ENCODE results near the gene GPR17.

Gene GPR17

DNA sequence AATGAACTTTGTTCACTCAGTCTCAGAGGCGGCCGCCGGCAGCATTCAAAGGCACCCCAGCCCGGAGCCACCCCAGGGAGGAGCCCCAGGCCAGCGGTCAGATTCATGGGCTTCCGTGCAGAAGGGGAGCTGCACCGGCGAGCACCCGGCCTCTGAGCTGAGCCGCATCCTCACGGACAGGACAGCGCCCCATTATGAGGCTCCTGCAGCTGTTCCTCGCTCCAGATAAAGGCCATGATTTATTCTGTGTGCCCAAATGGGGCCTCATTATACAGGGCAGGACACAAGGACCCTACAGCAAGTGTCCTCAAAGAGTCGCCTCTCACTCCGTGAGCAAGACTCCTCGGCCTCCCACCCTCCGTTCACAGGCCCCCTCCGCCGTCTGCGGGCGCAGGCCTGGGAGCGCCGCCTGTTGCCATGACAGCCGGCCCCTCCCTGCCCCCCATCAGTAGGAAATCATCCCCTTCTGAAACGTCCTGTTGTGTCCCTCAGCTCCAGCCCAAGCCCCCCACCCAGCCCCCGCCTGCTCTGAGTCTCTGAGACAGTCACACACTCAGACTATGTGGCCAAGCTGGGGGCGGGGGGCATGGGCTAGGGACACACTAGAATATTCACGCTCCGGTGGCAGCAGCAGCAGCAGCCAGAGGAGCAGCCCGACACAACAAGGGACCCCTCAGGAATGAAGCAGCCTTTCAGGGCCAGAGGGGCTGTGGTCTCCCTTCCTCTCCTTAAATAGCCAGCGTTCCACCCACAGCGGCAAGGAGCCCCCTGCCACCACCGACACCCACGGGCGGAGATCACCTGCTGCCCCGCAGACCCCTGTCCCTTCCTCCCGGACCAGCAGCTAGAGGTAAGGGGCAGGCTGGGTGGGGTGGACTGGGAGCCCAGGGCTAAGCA, at the start of gene GPR17:
Gene GPR17 (plus strand): TSS at position 759 of the 897 bp plus-strand sequence. CDS start 4,583 bp downstream, outside the sequence.
- Histone ChIP-seq H3K27me3 (ENCODE audit: control insufficient read depth, insufficient read depth, low read length) (no peaks in the 10 kb centered on the region), H3K4me1 (ENCODE audit: control insufficient read depth, insufficient read depth, low read length) (peaks cover 37% of the 10 kb centered on the region), H3K27ac (ENCODE audit: low read depth, low read length) (peak within 1 kb of the TSS; percentile 84), H3K4me3 (ENCODE audit: low read length) (no peak within 1 kb of the TSS), H3K36me3 (ENCODE audit: control insufficient read depth, insufficient read depth, low read length) (peaks cover 3% of the 10 kb centered on the region), H3K9ac (ENCODE audit: low read length) (no peak within 1 kb of the TSS)

GRCh38 chr2:127596311-127597045, 49.5 kb upstream of the GPR17 start:
- H3K4me1 ChIP-seq (ENCODE audit: control insufficient read depth, insufficient read depth, low read length), result no peaks in the 10 kb centered on the region
- H3K36me3 ChIP-seq (ENCODE audit: control insufficient read depth, insufficient read depth, low read length), result peaks cover 2% of the 10 kb centered on the region
- H3K4me3 ChIP-seq (ENCODE audit: low read length), result no peak overlapping the region
- no peaks in the 10 kb centered on the region for H3K27me3 ChIP-seq (ENCODE audit: control insufficient read depth, insufficient read depth, low read length)
- no peak overlapping the region for H3K9ac ChIP-seq (ENCODE audit: low read length)
- H3K27ac ChIP-seq (ENCODE audit: low read depth, low read length), result no peak overlapping the region

DNA sequence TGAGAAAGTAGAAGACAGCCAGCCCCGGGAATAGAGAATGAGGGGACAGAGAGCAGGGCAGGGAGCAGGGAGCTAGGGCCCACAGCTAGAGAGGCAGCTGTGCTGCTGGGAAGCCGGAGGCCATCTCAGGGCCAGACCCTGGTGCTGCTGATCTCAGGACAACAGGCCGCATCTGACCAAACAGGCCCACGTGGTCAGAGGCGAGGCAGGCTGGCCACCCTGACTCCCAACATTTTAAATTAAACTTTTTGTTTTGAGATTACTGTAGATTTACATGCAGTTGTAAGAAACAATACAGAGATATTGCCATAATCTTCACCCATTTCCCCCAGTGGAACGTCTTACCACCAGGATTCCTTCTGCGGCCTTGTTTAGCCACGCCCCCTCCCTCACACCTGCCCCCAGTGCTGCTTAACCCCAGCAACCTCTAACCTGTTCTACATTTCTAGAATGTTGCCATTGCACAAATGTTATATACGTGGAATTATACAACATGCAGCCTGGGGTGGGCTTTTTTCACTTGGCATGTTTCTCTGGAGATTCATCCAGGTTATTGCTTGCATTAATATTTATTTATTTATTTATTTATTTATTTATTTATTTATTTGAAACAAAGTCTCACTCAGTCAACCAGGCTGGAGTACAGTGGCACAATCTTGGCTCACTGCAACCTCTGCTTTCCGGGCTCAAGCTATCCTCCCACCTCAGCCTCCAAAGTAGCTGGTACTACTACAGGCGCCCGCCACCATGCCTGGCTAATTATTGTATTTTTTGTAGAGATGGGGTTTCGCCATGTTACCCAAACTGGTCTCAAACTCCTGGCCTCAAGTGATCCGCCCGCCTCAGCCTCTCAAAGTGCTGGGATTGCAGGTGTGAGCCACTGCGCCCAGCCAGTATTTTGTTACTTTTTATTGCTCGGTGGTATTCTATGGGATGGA, 48.6 kb upstream of the GPR17 start:
- H3K36me3 ChIP-seq (ENCODE audit: control insufficient read depth, insufficient read depth, low read length), result peaks cover 2% of the 10 kb centered on the region
- H3K4me3 ChIP-seq (ENCODE audit: low read length), result no peak overlapping the region
- no peaks in the 10 kb centered on the region for H3K4me1 ChIP-seq (ENCODE audit: control insufficient read depth, insufficient read depth, low read length)
- no peak overlapping the region for H3K9ac ChIP-seq (ENCODE audit: low read length)
- H3K27me3 ChIP-seq (ENCODE audit: control insufficient read depth, insufficient read depth, low read length), result no peaks in the 10 kb centered on the region
- no peak overlapping the region for H3K27ac ChIP-seq (ENCODE audit: low read depth, low read length)

GRCh38 chr2:127597984-127598380, 48.0 kb upstream of the GPR17 start:
- no peak overlapping the region for H3K27ac ChIP-seq (ENCODE audit: low read depth, low read length)
- H3K4me3 ChIP-seq (ENCODE audit: low read length), result no peak overlapping the region
- no peak overlapping the region for H3K9ac ChIP-seq (ENCODE audit: low read length)
- H3K4me1 ChIP-seq (ENCODE audit: control insufficient read depth, insufficient read depth, low read length), result no peaks in the 10 kb centered on the region
- H3K36me3 ChIP-seq (ENCODE audit: control insufficient read depth, insufficient read depth, low read length), result peaks cover 2% of the 10 kb centered on the region
- no peaks in the 10 kb centered on the region for H3K27me3 ChIP-seq (ENCODE audit: control insufficient read depth, insufficient read depth, low read length)

- H3K27ac ChIP-seq (ENCODE audit: low read depth, low read length), result no peak overlapping the region
Measured at GRCh38 chr2:127598711-127599110, 47.2 kb upstream of the GPR17 start.

DNA sequence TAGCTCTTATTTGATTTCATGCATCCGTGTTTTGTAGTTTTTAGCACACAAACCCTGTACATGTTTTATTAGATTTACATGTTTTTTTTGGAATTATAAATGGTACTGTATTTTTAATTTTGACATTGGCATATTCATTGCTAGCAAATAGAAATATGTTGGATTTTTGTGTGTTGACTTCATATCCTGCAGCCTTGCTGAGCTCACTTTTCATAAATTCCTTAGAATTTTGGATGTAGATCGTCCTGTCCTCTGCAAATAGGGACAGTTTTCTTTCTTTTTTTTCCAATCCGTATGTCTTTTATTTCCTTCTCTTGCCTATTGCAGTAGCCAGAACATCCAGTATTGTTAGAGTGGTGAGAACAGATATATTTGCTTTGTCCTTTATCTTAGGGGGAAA, 46.7 kb upstream of the GPR17 start:
- no peak overlapping the region for H3K4me3 ChIP-seq (ENCODE audit: low read length)
- H3K9ac ChIP-seq (ENCODE audit: low read length), result no peak overlapping the region
- no peak overlapping the region for H3K27ac ChIP-seq (ENCODE audit: low read depth, low read length)
- H3K4me1 ChIP-seq (ENCODE audit: control insufficient read depth, insufficient read depth, low read length), result no peaks in the 10 kb centered on the region
- H3K27me3 ChIP-seq (ENCODE audit: control insufficient read depth, insufficient read depth, low read length), result no peaks in the 10 kb centered on the region
- no peaks in the 10 kb centered on the region for H3K36me3 ChIP-seq (ENCODE audit: control insufficient read depth, insufficient read depth, low read length)

More at GRCh38 chr2:127598711-127599110, 47.2 kb upstream of the GPR17 start:
- Histone ChIP-seq H3K27me3 (ENCODE audit: control insufficient read depth, insufficient read depth, low read length) (no peaks in the 10 kb centered on the region), H3K4me3 (ENCODE audit: low read length) (no peak overlapping the region), H3K4me1 (ENCODE audit: control insufficient read depth, insufficient read depth, low read length) (no peaks in the 10 kb centered on the region), H3K9ac (ENCODE audit: low read length) (no peak overlapping the region), H3K36me3 (ENCODE audit: control insufficient read depth, insufficient read depth, low read length) (peaks cover 2% of the 10 kb centered on the region)

DNA sequence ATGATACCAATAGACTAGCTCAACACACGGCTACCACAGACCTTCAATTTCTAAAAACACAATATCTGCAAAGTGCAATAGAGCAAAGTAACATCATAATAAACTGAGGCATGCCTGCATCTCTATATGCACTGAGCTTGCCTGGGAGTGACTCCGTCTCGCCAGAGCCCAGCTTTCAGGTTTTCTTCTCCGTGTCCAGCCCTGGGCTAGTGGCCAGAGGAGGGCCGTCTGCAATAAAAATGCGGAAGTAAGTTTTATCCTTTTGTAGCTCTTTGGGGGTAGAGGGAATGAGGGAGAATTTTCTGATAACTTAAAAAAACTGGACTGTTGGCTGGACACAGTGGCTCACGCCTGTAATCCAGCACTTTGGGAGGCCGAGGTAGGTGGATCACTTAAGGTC, 41.0 kb upstream of the GPR17 start:
- Histone ChIP-seq H3K4me1 (ENCODE audit: control insufficient read depth, insufficient read depth, low read length) (no peaks in the 10 kb centered on the region), H3K27me3 (ENCODE audit: control insufficient read depth, insufficient read depth, low read length) (no peaks in the 10 kb centered on the region), H3K9ac (ENCODE audit: low read length) (no peak overlapping the region), H3K4me3 (ENCODE audit: low read length) (no peak overlapping the region), H3K36me3 (ENCODE audit: control insufficient read depth, insufficient read depth, low read length) (no peaks in the 10 kb centered on the region), H3K27ac (ENCODE audit: low read depth, low read length) (no peak overlapping the region)

DNA sequence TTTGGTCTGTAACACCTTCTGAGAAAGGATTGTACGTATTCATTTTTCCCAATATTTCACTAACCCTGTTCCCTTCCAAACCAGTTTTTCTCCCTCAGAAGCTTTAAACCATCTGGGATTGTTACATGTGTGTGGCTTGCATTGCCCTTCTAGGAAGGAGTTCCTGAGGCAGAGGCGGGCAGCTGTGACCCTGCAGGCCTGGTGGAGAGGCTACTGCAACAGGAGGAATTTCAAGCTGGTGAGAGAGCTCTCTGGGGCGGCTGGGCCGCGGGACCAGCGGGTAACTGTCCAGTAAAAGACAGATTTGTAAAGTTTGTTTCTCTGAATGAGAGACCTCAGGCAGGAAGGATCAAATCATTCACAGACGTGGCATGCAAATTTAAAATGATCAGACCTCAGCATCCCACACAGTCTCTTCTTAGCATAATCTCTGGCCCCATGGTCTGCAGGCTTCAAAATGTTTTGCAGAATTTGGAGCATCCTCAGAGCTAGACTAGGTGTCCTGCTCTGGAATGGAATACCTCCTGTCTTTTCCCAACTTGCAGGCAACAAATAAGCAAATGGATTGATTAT, 40.2 kb upstream of the GPR17 start:
- no peaks in the 10 kb centered on the region for H3K36me3 ChIP-seq (ENCODE audit: control insufficient read depth, insufficient read depth, low read length)
- H3K27ac ChIP-seq (ENCODE audit: low read depth, low read length), result no peak overlapping the region
- no peaks in the 10 kb centered on the region for H3K4me1 ChIP-seq (ENCODE audit: control insufficient read depth, insufficient read depth, low read length)
- no peak overlapping the region for H3K4me3 ChIP-seq (ENCODE audit: low read length)
- H3K27me3 ChIP-seq (ENCODE audit: control insufficient read depth, insufficient read depth, low read length), result no peaks in the 10 kb centered on the region
- H3K9ac ChIP-seq (ENCODE audit: low read length), result no peak overlapping the region

- Histone ChIP-seq H3K27ac (ENCODE audit: low read depth, low read length) (no peak overlapping the region), H3K9ac (ENCODE audit: low read length) (no peak overlapping the region), H3K4me1 (ENCODE audit: control insufficient read depth, insufficient read depth, low read length) (no peaks in the 10 kb centered on the region), H3K36me3 (ENCODE audit: control insufficient read depth, insufficient read depth, low read length) (no peaks in the 10 kb centered on the region), H3K4me3 (ENCODE audit: low read length) (no peak overlapping the region), H3K27me3 (ENCODE audit: control insufficient read depth, insufficient read depth, low read length) (no peaks in the 10 kb centered on the region)
Measured at GRCh38 chr2:127606625-127607398, 39.1 kb upstream of the GPR17 start.

- Histone ChIP-seq H3K27ac (ENCODE audit: low read depth, low read length) (no peak overlapping the region), H3K36me3 (ENCODE audit: control insufficient read depth, insufficient read depth, low read length) (no peaks in the 10 kb centered on the region), H3K4me1 (ENCODE audit: control insufficient read depth, insufficient read depth, low read length) (no peaks in the 10 kb centered on the region), H3K4me3 (ENCODE audit: low read length) (no peak overlapping the region), H3K9ac (ENCODE audit: low read length) (no peak overlapping the region), H3K27me3 (ENCODE audit: control insufficient read depth, insufficient read depth, low read length) (no peaks in the 10 kb centered on the region)
Measured at GRCh38 chr2:127607399-127607908, 38.5 kb upstream of the GPR17 start.

Data from rectal smooth muscle tissue (tissue), 1 donor.